Measurements from ENCODE around the gene COX4I1. TPM values are rescaled to one million over a fixed set of nuclear protein-coding genes. Genes with fewer than 3 reads are reported as not detected.

The COX4I1 gene
- total RNA-seq, 1 experiment from 2014 or later, result 875 TPM

Other genes with a start within 250 kb of the COX4I1 start
- gene GSE1, start 186.4 kb upstream of the COX4I1 start, total RNA-seq (2014; rRNA removed; shearing (Covaris generic)), result 9.7 and 13.4 TPM in 2 replicates
- 67.4 and 68.3 TPM in 2 replicates for gene GINS2, start 110.7 kb upstream of the COX4I1 start, total RNA-seq (2014; rRNA removed; shearing (Covaris generic))
- 10.9 and 11.1 TPM in 2 replicates for gene C16orf74, start 48.6 kb upstream of the COX4I1 start, total RNA-seq (2014; rRNA removed; shearing (Covaris generic))
- gene EMC8, start 151 bp upstream of the COX4I1 start, total RNA-seq (2014; rRNA removed; shearing (Covaris generic)), result 65.9 and 68.5 TPM in 2 replicates
- 0.05 and 0.12 TPM in 2 replicates for gene IRF8, start 99.5 kb downstream of the COX4I1 start, total RNA-seq (2014; rRNA removed; shearing (Covaris generic))